HCT116 (cell line): ENCODE results near the gene C5orf63. TPM values are rescaled to one million over a fixed set of nuclear protein-coding genes. Genes with fewer than 3 reads are reported as not detected.

ENCODE experiments used
- ATAC-seq: fragments of 200-7000 bp; cut with Tn5 transposase; 2 replicates; pipeline ENCODE4 v1.9.1; 2020; ENCODE audit warnings: mild to moderate bottlenecking, moderate library complexity
- BruUV-seq: library from RNA; stranded (reverse); fragments of 400-500 nt; replicated peaks from 2 replicates; lab custom pipeline; 2021; lab: Mats Ljungman, UMichigan
- CTCF ChIA-PET: fragments of 300-600 bp; sonication (Branson Sonifier 250); formaldehyde crosslinking; loops from one replicate; lab custom pipeline; 2021; ENCODE audit warnings: antibody characterized with exemption; lab: Charles Lee
- POLR2A ChIA-PET: fragments of 300-600, 350-600 bp; sonication (Branson Sonifier 250); formaldehyde crosslinking; loops from one replicate; lab custom pipeline; 2021; ENCODE audit warnings: antibody characterized with exemption; lab: Charles Lee
- RAD21 ChIA-PET, 2 experiments: fragments of 300-600 bp; sonication (Branson Sonifier 250); formaldehyde crosslinking; loops; one replicate each; lab custom pipeline; 2023; ENCODE audit warnings: low total read pairs in 2 of 2; ENCODE audit not compliant: uncharacterized antibody in 2 of 2, unreplicated experiment in 2 of 2, low non-redundant PET in 1 of 2; lab: Charles Lee
- DNase-seq: peaks from one replicate; pipeline ENCODE4 v3.0.0-alpha.2; 2010; ENCODE audit warnings: low read depth, low spot score
- H2AFZ ChIP-seq: fragments of 200-600 bp; shearing (Covaris generic), sonication (generic); 2 replicates; pipeline ENCODE4 v1.6.1; 2017; ENCODE audit warnings: low read depth, mixed run types, mixed read lengths, antibody characterized with exemption, low read length; ENCODE audit not compliant: poor library complexity, severe bottlenecking
- H3K27ac ChIP-seq: 2 replicates; pipeline ENCODE4 v1.5.1; 2012; ENCODE audit warnings: low read depth, low read length
- H3K27me3 ChIP-seq: fragments of 200-600 bp; sonication (generic); 2 replicates; pipeline ENCODE4 v1.6.1; 2016; ENCODE audit warnings: mixed run types, low read length, mixed read lengths; ENCODE audit not compliant: insufficient read depth
- H3K36me3 ChIP-seq, 2 experiments: fragments of 200-500 bp in 1 of 2; fragments of 200-600 bp in 1 of 2; sonication (Bioruptor generic) in 1 of 2; sonication (generic) in 1 of 2; 2 replicates each; pipeline versions ENCODE4 v1.5.1 to v1.6.1; 2014 to 2016; ENCODE audit warnings: low read length in 2 of 2, inconsistent platforms in 1 of 2, mixed read lengths in 1 of 2, mixed run types in 1 of 2; ENCODE audit not compliant: insufficient read depth in 2 of 2, control insufficient read depth in 1 of 2
- H3K4me1 ChIP-seq, 2 experiments: fragments of 200-600 bp in 1 of 2; sonication (generic) in 1 of 2; 2 replicates each; pipeline versions ENCODE4 v1.5.1 to v1.6.1; 2012 to 2017; ENCODE audit warnings: low read length in 2 of 2, inconsistent platforms in 1 of 2, mild to moderate bottlenecking in 1 of 2, mixed read lengths in 1 of 2, mixed run types in 1 of 2, moderate library complexity in 1 of 2; ENCODE audit not compliant: insufficient read depth in 2 of 2, control insufficient read depth in 1 of 2
- H3K4me2 ChIP-seq: fragments of 200-600 bp; sonication (generic); 2 replicates; pipeline ENCODE4 v1.6.1; 2017; ENCODE audit warnings: mixed run types, low read length, mixed read lengths
- H3K4me3 ChIP-seq, 2 experiments: fragments of 200-600 bp in 1 of 2; sonication (generic) in 1 of 2; replicated peaks in 1 of 2; 2 replicates each; pipeline ENCODE4 v1.5.1; 2011 to 2016; ENCODE audit warnings: low read length in 2 of 2, control low read depth in 1 of 2, low read depth in 1 of 2, mild to moderate bottlenecking in 1 of 2, mixed read lengths in 1 of 2, mixed run types in 1 of 2
- H3K79me2 ChIP-seq: fragments of 200-600 bp; sonication (generic); 2 replicates; pipeline ENCODE4 v1.6.1; 2017; ENCODE audit warnings: mild to moderate bottlenecking, mixed run types, low read length, moderate library complexity, mixed read lengths; ENCODE audit not compliant: insufficient read depth
- H3K9ac ChIP-seq: fragments of 200-600 bp; sonication (generic); 2 replicates; pipeline ENCODE4 v1.6.1; 2016; ENCODE audit warnings: low read length, mixed read lengths
- H3K9me2 ChIP-seq: fragments of 200-600 bp; sonication (generic), shearing (Covaris generic); 2 replicates; pipeline ENCODE4 v1.6.1; 2017; ENCODE audit warnings: mixed run types, mild to moderate bottlenecking, moderate library complexity; ENCODE audit not compliant: insufficient read depth
- H3K9me3 ChIP-seq, 2 experiments: fragments of 200-500 bp in 1 of 2; fragments of 200-600 bp in 1 of 2; sonication (Bioruptor generic) in 1 of 2; sonication (generic) in 1 of 2; 2 replicates each; pipeline ENCODE4 v1.6.1; 2014 to 2017; ENCODE audit warnings: low read length in 2 of 2, mixed read lengths in 2 of 2, inconsistent platforms in 1 of 2, low read depth in 1 of 2, mild to moderate bottlenecking in 1 of 2, mixed run types in 1 of 2, moderate library complexity in 1 of 2; ENCODE audit not compliant: control insufficient read depth in 1 of 2, insufficient read depth in 1 of 2
- H4K20me1 ChIP-seq: fragments of 200-600 bp; sonication (generic), shearing (Covaris generic); 2 replicates; pipeline ENCODE4 v1.6.1; 2017; ENCODE audit warnings: mixed run types, mild to moderate bottlenecking, moderate library complexity; ENCODE audit not compliant: insufficient read depth
- CEBPB ChIP-seq: IDR thresholded peaks from 2 replicates; pipeline ENCODE4 v1.6.1; 2012; ENCODE audit warnings: low read depth
- CTCF ChIP-seq, 3 experiments: fragments of 200-600 bp in 1 of 3; sonication (generic) in 1 of 3; IDR thresholded peaks in 2 of 3; conservative IDR thresholded peaks in 1 of 3; 2 replicates each; pipeline ENCODE4 v1.5.1; 2012 to 2017; ENCODE audit warnings: low read depth in 2 of 3, low read length in 2 of 3, antibody characterized with exemption in 1 of 3, borderline replicate concordance in 1 of 3, control low read depth in 1 of 3, mild to moderate bottlenecking in 1 of 3, mixed read lengths in 1 of 3, mixed run types in 1 of 3, moderate library complexity in 1 of 3; ENCODE audit not compliant: insufficient read depth in 1 of 3
- EGR1 ChIP-seq: IDR thresholded peaks from 2 replicates; pipeline ENCODE4 v1.6.1; 2012; ENCODE audit warnings: low read depth
- ELF1 ChIP-seq: IDR thresholded peaks from 2 replicates; pipeline ENCODE4 v1.6.1; 2012; ENCODE audit warnings: low read depth, borderline replicate concordance
- EZH2 ChIP-seq: fragments of 200-600 bp; sonication (generic); IDR thresholded peaks from 2 replicates; pipeline ENCODE4 v1.6.1; 2017; ENCODE audit warnings: antibody characterized with exemption, mixed run types
- EZH2phosphoT487 ChIP-seq: fragments of 200-600 bp; IDR thresholded peaks from 2 replicates; pipeline ENCODE4 v1.6.1; 2018; ENCODE audit warnings: antibody characterized with exemption, borderline replicate concordance
- FOSL1 ChIP-seq: IDR thresholded peaks from 2 replicates; pipeline ENCODE4 v1.6.1; 2012; ENCODE audit warnings: low read depth
- JUND ChIP-seq: IDR thresholded peaks from 2 replicates; pipeline ENCODE4 v1.6.1; 2012
- MAX ChIP-seq: IDR thresholded peaks from 2 replicates; pipeline ENCODE4 v1.6.1; 2012
- POLR2A ChIP-seq: IDR thresholded peaks from 2 replicates; pipeline ENCODE4 v1.7.0; 2011; ENCODE audit warnings: borderline replicate concordance; ENCODE audit not compliant: insufficient read depth, insufficient read length; ENCODE audit errors: extremely low read depth
- RAD21 ChIP-seq: IDR thresholded peaks from 2 replicates; pipeline ENCODE4 v1.6.1; 2012; ENCODE audit warnings: low read depth, mild to moderate bottlenecking
- SIN3A ChIP-seq: IDR thresholded peaks from 2 replicates; pipeline ENCODE4 v1.6.1; 2012; ENCODE audit warnings: low read depth
- SP1 ChIP-seq: IDR thresholded peaks from 2 replicates; pipeline ENCODE4 v1.6.1; 2012; ENCODE audit warnings: low read depth
- SRF ChIP-seq: IDR thresholded peaks from 2 replicates; pipeline ENCODE4 v1.6.1; 2012; ENCODE audit warnings: low read depth
- TCF7L2 ChIP-seq: IDR thresholded peaks from 2 replicates; pipeline ENCODE4 v1.7.0; 2011; ENCODE audit warnings: borderline replicate concordance, inconsistent platforms; ENCODE audit not compliant: insufficient read depth, insufficient read length; ENCODE audit errors: extremely low read depth
- YY1 ChIP-seq: IDR thresholded peaks from 2 replicates; pipeline ENCODE4 v1.6.1; 2011; ENCODE audit warnings: low read length, low read depth, moderate library complexity, mild to moderate bottlenecking; ENCODE audit not compliant: insufficient replicate concordance; ENCODE audit errors: extremely low read depth
- ZFX ChIP-seq: fragments of 450-650 bp; IDR thresholded peaks from 2 replicates; pipeline ENCODE4 v1.6.1; 2017
- ZNF274 ChIP-seq: fragments of 200-500 bp; sonication (Bioruptor generic); IDR thresholded peaks from 2 replicates; pipeline ENCODE4 v1.6.1; 2014; ENCODE audit warnings: mild to moderate bottlenecking, low read depth, low read length, inconsistent platforms
- intact Hi-C: fragments of 100-400 bp; cut with micrococcal nuclease; formaldehyde crosslinking; loops from 2 replicates; pipeline ENCODE4 v1.10.0; 2022
- total RNA-seq: library from RNA; stranded (reverse); gene quantifications from one replicate; pipeline ENCODE4 v1.2.1, GENCODE V29; 2021; ENCODE audit not compliant: unreplicated experiment

The C5orf63 gene
- total RNA-seq, 1 experiment from 2014 or later, result 4.4 TPM

- H3K4me3 ChIP-seq, result no peak overlapping the region
- H4K20me1 ChIP-seq, result no peaks in the 10 kb centered on the region
- no peaks in the 10 kb centered on the region for H3K36me3 ChIP-seq
- no peak for DNase-seq
- TF ChIP-seq SIN3A (no peak), EZH2phosphoT487 (no peak), YY1 (no peak), MAX (no peak), SP1 (no peak), SRF (no peak), ELF1 (no peak)
- TF ChIP-seq, all 23 proteins: peak for 0
- Histone ChIP-seq H3K4me2 (no peak overlapping the region), H3K79me2 (no peaks in the 10 kb centered on the region), H2AFZ (no peak overlapping the region), H3K4me1 (no peaks in the 10 kb centered on the region), H3K9ac (no peak overlapping the region), H3K27me3 (no peaks in the 10 kb centered on the region), H3K9me2 (no peaks in the 10 kb centered on the region), H3K9me3 (no peaks in the 10 kb centered on the region), H3K27ac (no peak overlapping the region)
- ATAC-seq, result no peak
- BruUV-seq, result no TSS peak
- CTCF ChIA-PET, result no interaction called here
- RAD21 ChIA-PET, result no interaction called here
- intact Hi-C loops, result no loop called here
- POLR2A ChIA-PET, result no interaction called here
Observed at GRCh38 chr5:127083711-127084110, 10.4 kb upstream of the C5orf63 start.

GRCh38 chr5:127079994-127080491, 6.7 kb upstream of the C5orf63 start:
- no peak for DNase-seq

More at GRCh38 chr5:127079994-127080491, 6.7 kb upstream of the C5orf63 start:
- no peak overlapping the region for H3K27ac ChIP-seq
- peaks cover 6 to 11% of the 10 kb centered on the region in 2 experiments; a peak in 3 of 4 replicates for H3K4me1 ChIP-seq
- TF ChIP-seq CTCF (IDR thresholded peaks at IDR 0.05 in 2 of 3, conservative IDR thresholded peaks at IDR 0.05 in 1 of 3; ENCODE audit: borderline replicate concordance in 1 of 3, insufficient read depth in 1 of 3, low read depth in 2 of 3, low read length in 2 of 3), result no peak
- TF ChIP-seq SRF, result no peak
- TF ChIP-seq MAX, result no peak
- no peak for TF ChIP-seq JUND
- TF ChIP-seq FOSL1, result no peak
- no peak for TF ChIP-seq RAD21
- TF ChIP-seq EZH2, result no peak
- no peak for TF ChIP-seq EGR1
- TF ChIP-seq EZH2phosphoT487, result no peak
- no peak for TF ChIP-seq ZNF274
- no peak for TF ChIP-seq TCF7L2
- TF ChIP-seq CEBPB, result no peak
- no peak for TF ChIP-seq ZFX
- no peak for TF ChIP-seq POLR2A
- TF ChIP-seq SIN3A, result no peak
- TF ChIP-seq YY1, result no peak
- no peaks in the 10 kb centered on the region for H3K27me3 ChIP-seq
- H3K4me3 ChIP-seq, result no peak overlapping the region
- no peaks in the 10 kb centered on the region for H3K9me2 ChIP-seq
- intact Hi-C loops, result no loop called here
- no peak overlapping the region for H3K4me2 ChIP-seq
- ATAC-seq, result no peak
- no TSS peak for BruUV-seq
- no peaks in the 10 kb centered on the region for H3K36me3 ChIP-seq
- no peak overlapping the region for H3K9ac ChIP-seq
- POLR2A ChIA-PET, result no interaction called here
- H2AFZ ChIP-seq, result no peak overlapping the region
- H3K9me3 ChIP-seq, result no peaks in the 10 kb centered on the region
- H3K79me2 ChIP-seq, result no peaks in the 10 kb centered on the region
- CTCF ChIA-PET, result no interaction called here
- RAD21 ChIA-PET, result interaction anchor here in 1 of 2 experiments (0.7 kb wide), 1 partner anchor 333 kb away, joined by 3 read pairs; no protein-coding TSS in a partner anchor
- no peaks in the 10 kb centered on the region for H4K20me1 ChIP-seq
